Small intestine (tissue), 16 donors: Measurements from ENCODE around the gene ELOVL6. TPM values are rescaled to one million over a fixed set of nuclear protein-coding genes. Genes with fewer than 3 reads are reported as not detected.
A peak's percentile ranks its signal among the peaks of the same experiment; 100 is the strongest.
"Not testable (repeated sequence)": the region's sequence is repeated elsewhere in the genome, so short reads cannot be mapped to it uniquely, and the experiment has no call there.

Source experiments
- DNase-seq, 2 donors: peaks; one replicate each; pipeline versions ENCODE4 v3.0.0 to v3.0.0-alpha.2; 2013
- FAIRE-seq: peaks from 2 replicates; lab custom pipeline; 2012; peaks lifted over from hg19 to GRCh38; lab: Jason Lieb, UNC
- H3K27ac ChIP-seq, 3 donors: one replicate each; pipeline ENCODE4 v1.5.1; 2013; ENCODE audit warnings: low read length in 2 of 3, mild to moderate bottlenecking in 2 of 3, control low read depth in 1 of 3, inconsistent platforms in 1 of 3, low read depth in 1 of 3, moderate library complexity in 1 of 3
- H3K27me3 ChIP-seq, 3 donors: one replicate each; pipeline ENCODE4 v1.6.1; 2013; ENCODE audit warnings: low read length in 3 of 3, inconsistent platforms in 1 of 3; ENCODE audit not compliant: control insufficient read depth in 3 of 3, insufficient read depth in 3 of 3
- H3K36me3 ChIP-seq, 3 donors: one replicate each; pipeline ENCODE4 v1.6.1; 2013; ENCODE audit warnings: low read length in 3 of 3, inconsistent platforms in 1 of 3, low read depth in 1 of 3, mild to moderate bottlenecking in 1 of 3, moderate library complexity in 1 of 3; ENCODE audit not compliant: control insufficient read depth in 3 of 3, insufficient read depth in 2 of 3
- H3K4me1 ChIP-seq, 3 donors: one replicate each; pipeline ENCODE4 v1.6.1; 2013; ENCODE audit warnings: low read length in 2 of 3, inconsistent platforms in 1 of 3, low read depth in 1 of 3, mild to moderate bottlenecking in 1 of 3, moderate library complexity in 1 of 3; ENCODE audit not compliant: control insufficient read depth in 3 of 3, insufficient read depth in 2 of 3
- H3K4me3 ChIP-seq, 3 donors: one replicate each; pipeline ENCODE4 v1.5.1; 2013; ENCODE audit warnings: low read length in 3 of 3, control low read depth in 1 of 3, inconsistent platforms in 1 of 3, low read depth in 1 of 3, mild to moderate bottlenecking in 1 of 3, moderate library complexity in 1 of 3
- H3K9me3 ChIP-seq, 2 donors: one replicate each; pipeline ENCODE4 v1.6.1; 2013; ENCODE audit warnings: low read depth in 1 of 2, low read length in 1 of 2; ENCODE audit not compliant: control insufficient read depth in 2 of 2, insufficient read depth in 1 of 2
- WGBS, 3 donors: extraction: QIAGEN DNeasy Blood & Tissue Kit; methylation state at CpG; one replicate each; pipeline ENCODE4 v1.1.7; 2013; 5-methylcytosine and 5-hydroxymethylcytosine counted together
- long read RNA-seq, 10 donors: transcript quantifications; one replicate each; lab custom pipeline, GENCODE V29; 2026
- polyA plus RNA-seq, 4 donors: library from polyadenylated mRNA; stranded (reverse) in 3 of 4; unstranded in 1 of 4; fragments of 200-250 nt in 3 of 4; fragments of 120-200 nt in 1 of 4; gene quantifications; one replicate each; pipeline versions ENCODE4 v1.2.1 to v1.2.3, GENCODE V29; 2013
- donor health status: healthy with polysubstance abuse.
- donor health status: control.
- donor health status: control.
- donor health status: Bipolar disorder and iron deficiency.
- donor health status: healthy.

Gene ELOVL6
- polyA plus RNA-seq, result 10 to 100 TPM in 1 of 4 donors, 1 to 10 TPM in 3; 2.7 to 19.1 (median 5.2) TPM
- long read RNA-seq, donor 1, transcript ELOVL6-201 (4 exons, 3,090 nt), result major isoform, 8 of 11 reads
- long read RNA-seq, donor 1, partial matches to known transcripts, result 0 of 11 reads
- long read RNA-seq, donor 1, other reads (novel, unspliced or antisense), result 0 of 11 reads
- long read RNA-seq, donor 2, full-length matches to known transcripts, result 3 of 3 reads
- long read RNA-seq, donor 2, partial matches to known transcripts, result 0 of 3 reads
- long read RNA-seq, donor 2, other reads (novel, unspliced or antisense), result 0 of 3 reads
- long read RNA-seq, donor 3, transcript ELOVL6-201 (4 exons, 3,090 nt), result major isoform, 6 of 6 reads
- long read RNA-seq, donor 3, partial matches to known transcripts, result 0 of 6 reads
- long read RNA-seq, donor 3, other reads (novel, unspliced or antisense), result 0 of 6 reads
- long read RNA-seq, donor 4, result 0 reads
- long read RNA-seq, donor 5, partial matches to known transcripts, result 0 of 1 reads
- long read RNA-seq, donor 5, other reads (novel, unspliced or antisense), result 0 of 1 reads
- long read RNA-seq, donor 6, partial matches to known transcripts, result 0 of 2 reads
- long read RNA-seq, donor 6, other reads (novel, unspliced or antisense), result 0 of 2 reads
- long read RNA-seq, donor 7, partial matches to known transcripts, result 0 of 4 reads
- long read RNA-seq, donor 7, other reads (novel, unspliced or antisense), result 0 of 4 reads
- long read RNA-seq, donor 8, partial matches to known transcripts, result 0 of 1 reads
- long read RNA-seq, donor 8, other reads (novel, unspliced or antisense), result 0 of 1 reads
- long read RNA-seq, donor 9, partial matches to known transcripts, result 0 of 1 reads
- long read RNA-seq, donor 9, other reads (novel, unspliced or antisense), result 0 of 1 reads
- long read RNA-seq, donor 10, transcript ELOVL6-201 (4 exons, 3,090 nt), result major isoform, 11 of 11 reads
- long read RNA-seq, donor 10, partial matches to known transcripts, result 0 of 11 reads
- long read RNA-seq, donor 10, other reads (novel, unspliced or antisense), result 0 of 11 reads

DNA sequence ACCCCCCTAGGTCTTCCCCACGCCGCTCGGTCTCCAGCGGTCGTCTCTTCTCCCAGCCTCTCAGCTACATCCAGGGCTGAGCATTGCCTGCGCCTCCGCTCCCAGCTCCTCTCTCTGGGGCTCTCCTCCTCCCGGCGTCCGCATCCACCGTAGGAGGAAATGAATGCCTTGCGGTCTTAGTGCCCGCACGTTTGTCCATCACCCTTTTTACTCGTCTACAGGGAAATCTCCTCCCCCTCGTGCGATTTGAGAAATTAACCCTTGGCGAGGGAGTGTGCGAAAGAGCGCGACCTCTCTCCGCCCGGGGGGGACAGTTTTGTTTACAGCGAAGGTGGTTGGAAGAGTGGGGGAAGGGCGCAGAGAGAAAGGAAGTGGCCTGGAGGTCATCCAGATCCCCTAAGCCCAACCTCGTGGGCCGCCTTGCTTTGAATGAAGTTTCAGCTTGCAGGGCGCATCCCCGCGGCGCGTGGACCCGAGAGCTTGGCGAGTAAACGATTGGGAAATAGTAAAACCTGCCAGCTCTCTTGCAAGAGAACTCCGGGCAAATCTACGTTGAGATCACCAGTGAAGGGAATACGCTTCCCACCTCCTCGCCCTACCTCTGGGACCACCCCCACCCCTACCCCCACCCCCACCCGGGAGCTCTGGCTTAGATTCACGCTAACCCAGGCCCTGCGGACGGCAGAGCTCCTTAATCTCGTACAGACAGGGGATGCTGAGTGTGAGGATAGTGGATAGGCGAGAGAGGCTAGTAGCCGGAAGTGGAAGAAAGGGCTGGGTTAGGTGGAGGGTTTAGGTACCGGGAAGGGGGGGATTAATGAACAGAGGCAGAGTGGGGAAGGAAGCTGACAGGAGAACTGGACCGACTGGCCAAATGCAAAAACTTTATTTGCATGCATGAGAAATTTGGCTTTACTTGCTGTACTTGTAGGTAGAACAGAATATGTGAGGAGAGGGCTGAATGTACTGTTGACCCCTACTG lies at the start of gene ELOVL6:
TSS of gene ELOVL6 (minus strand) at position 181 of the 982 bp plus-strand sequence. CDS start 280 bp downstream, outside the sequence.
- Histone ChIP-seq H3K4me3 (peak within 1 kb of the TSS; percentile 84 to 92 (median 85)), H3K9me3 (no peaks in the 10 kb centered on the region), H3K36me3 (no peaks in the 10 kb centered on the region), H3K4me1 (peaks cover 0 to 24% (median 9%) of the 10 kb centered on the region in 3 donors), H3K27me3 (no peaks in the 10 kb centered on the region), H3K27ac (peak within 1 kb of the TSS; percentile 85 to 96 (median 86))
- FAIRE-seq, result no peak
- 2 to 3% (median 3%) methylated on average over 48 of the region's 48 CpGs for WGBS, 3 donors
- DNase-seq, result peak; percentile 67 to 71

DNA sequence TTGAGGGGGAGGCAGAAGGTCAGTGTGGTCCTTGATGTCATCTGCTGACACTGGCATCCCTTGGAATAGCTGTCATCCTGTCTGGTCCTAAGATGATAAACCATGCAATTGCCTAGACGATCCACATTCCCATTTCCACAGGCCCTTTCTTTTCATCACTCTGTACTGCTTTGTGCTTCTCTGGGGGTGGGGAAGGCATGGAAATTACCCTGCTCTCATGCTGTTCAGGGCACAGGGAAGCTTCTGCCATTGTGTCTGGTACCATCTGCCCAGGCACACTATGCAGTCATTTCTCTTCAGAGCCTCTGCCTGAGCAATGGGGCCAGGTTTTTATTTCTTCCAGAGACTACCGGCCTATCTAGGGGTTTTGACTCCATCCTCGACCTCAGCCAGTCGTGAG lies 49.7 kb upstream of the ELOVL6 start:
- Histone ChIP-seq H3K4me3 (no peak overlapping the region), H3K27ac (no peak overlapping the region), H3K27me3 (peaks cover 0 to 3% (median 0%) of the 10 kb centered on the region in 3 donors), H3K9me3 (no peaks in the 10 kb centered on the region), H3K36me3 (no peaks in the 10 kb centered on the region), H3K4me1 (no peaks in the 10 kb centered on the region)
- WGBS, 3 donors, result 80 to 83% (median 82%) methylated on average over 4 of the region's 4 CpGs
- FAIRE-seq, result no peak
- no peak for DNase-seq

DNA sequence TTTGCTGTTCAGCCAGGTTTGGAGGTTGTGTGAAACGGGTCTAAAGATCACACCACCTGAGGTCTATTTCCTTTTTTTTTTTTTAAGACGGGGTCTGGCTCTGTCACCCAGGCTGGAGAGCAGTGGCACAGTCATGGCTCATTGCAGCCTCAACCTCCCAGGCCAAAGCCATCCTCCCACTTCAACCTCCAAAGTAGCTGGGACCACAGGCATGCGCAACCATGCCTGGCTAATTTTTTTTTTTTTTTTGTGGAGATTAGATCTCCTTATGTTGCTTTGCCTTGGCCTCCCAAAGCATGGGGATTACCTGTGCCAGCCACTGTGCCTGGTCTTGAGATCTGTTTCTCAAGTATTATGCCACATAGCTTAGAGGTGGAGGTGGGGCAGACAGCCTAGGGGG lies 49.2 kb upstream of the ELOVL6 start:
- 61 to 84% (median 79%) methylated on average over 2 to 3 of the region's 3 CpGs for WGBS, 3 donors

DNA sequence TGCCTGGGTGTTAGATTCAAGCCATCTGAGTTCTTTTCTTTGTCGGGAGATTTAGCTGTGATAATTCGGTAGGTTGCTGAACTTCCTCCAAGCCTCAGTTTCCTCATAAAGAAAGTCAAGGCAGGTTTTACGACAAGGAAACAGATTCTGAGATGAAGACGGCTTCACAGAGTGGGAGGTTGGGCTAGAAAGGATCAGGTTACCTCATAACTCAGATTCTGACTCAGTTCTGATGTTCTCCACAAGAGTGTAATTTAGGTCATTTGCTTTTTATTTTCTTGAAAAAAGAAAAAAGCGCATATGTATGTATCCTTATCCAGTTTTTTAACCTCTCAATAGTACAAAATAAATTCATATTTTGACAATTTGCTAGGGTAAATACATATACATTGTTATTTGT lies 47.2 kb upstream of the ELOVL6 start:
- H3K9me3 ChIP-seq, result no peaks in the 10 kb centered on the region
- no peak overlapping the region for H3K27ac ChIP-seq
- H3K27me3 ChIP-seq, result peaks cover 0 to 3% (median 2%) of the 10 kb centered on the region in 3 donors
- no peak for FAIRE-seq
- H3K4me3 ChIP-seq, result no peak overlapping the region
- no peak for DNase-seq
- no peaks in the 10 kb centered on the region for H3K36me3 ChIP-seq
- no peaks in the 10 kb centered on the region for H3K4me1 ChIP-seq
- 63 to 72% (median 63%) methylated on average over 5 of the region's 5 CpGs for WGBS, 3 donors

More for the DNA sequence above, 49.2 kb upstream of the ELOVL6 start:
- no peaks in the 10 kb centered on the region for H3K36me3 ChIP-seq
- FAIRE-seq, result no peak
- H3K4me1 ChIP-seq, result no peaks in the 10 kb centered on the region
- DNase-seq, result no peak
- no peak overlapping the region for H3K4me3 ChIP-seq
- H3K27ac ChIP-seq, result no peak overlapping the region
- no peaks in the 10 kb centered on the region for H3K9me3 ChIP-seq
- peaks cover 0 to 3% (median 0%) of the 10 kb centered on the region in 3 donors for H3K27me3 ChIP-seq

DNA sequence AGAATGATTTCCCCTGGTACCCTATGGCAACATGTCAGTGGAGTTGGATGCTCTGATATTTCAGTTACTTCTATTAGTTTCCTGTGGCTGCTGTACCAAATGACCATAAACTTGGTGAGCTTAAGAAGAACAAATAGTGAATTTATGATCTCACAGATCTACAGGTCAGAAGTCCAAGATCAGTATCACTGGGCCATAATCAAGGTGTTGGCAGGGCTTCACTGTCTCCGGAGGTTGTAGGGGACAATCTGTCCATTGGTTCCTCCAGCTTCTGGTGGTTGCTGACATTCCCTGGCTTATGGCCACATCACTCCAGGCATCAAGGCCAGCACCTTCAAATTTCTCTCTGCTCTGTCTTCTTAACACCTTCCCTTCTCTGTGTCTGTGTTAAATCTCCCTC lies 37.9 kb upstream of the ELOVL6 start:
- Histone ChIP-seq H3K9me3 (peaks cover 0 to 5% of the 10 kb centered on the region in 2 donors), H3K36me3 (no peaks in the 10 kb centered on the region), H3K27me3 (peaks cover 0 to 2% (median 0%) of the 10 kb centered on the region in 3 donors), H3K4me3 (no peak overlapping the region), H3K27ac (no peak overlapping the region), H3K4me1 (no peaks in the 10 kb centered on the region)
- FAIRE-seq (no peak), DNase-seq (peak in 1 of 2 donors; percentile 18)
- WGBS, 3 donors, result 25 to 64% (median 25%) methylated on average over 1 of the region's 1 CpG

GRCh38 chr4:110233581-110233980 lies 35.2 kb upstream of the ELOVL6 start:
- H3K4me1 ChIP-seq, H3K9me3 ChIP-seq, H3K27me3 ChIP-seq, H3K27ac ChIP-seq, DNase-seq, H3K36me3 ChIP-seq, H3K4me3 ChIP-seq: not testable (repeated sequence)
- WGBS, 3 donors, result 72 to 83% (median 74%) methylated on average over 11 of the region's 11 CpGs
- peak; percentile 47 for FAIRE-seq

DNA sequence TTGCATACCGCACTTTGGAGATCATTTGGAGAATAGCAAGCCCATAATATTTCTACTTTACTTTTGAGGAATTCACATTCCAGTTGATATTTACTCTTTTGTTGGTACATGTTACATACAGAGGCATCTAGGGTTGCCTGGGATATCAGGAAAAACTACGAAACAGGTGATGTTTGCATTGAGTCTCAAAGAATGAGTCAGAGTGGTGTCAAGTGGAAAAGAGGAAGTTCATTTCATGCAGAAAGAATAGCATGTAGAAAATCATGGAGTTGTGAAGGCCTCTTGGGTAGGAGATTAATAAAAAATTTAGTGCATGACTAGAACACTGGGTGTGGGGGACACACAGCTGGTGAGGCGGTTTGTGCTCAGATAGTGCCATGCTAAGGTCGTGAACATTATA lies 33.5 kb upstream of the ELOVL6 start:
- 81 to 85% (median 85%) methylated on average over 4 of the region's 4 CpGs for WGBS, 3 donors
- peaks cover 0 to 5% of the 10 kb centered on the region in 2 donors for H3K9me3 ChIP-seq
- no peaks in the 10 kb centered on the region for H3K27me3 ChIP-seq
- DNase-seq (no peak), FAIRE-seq (no peak)
- no peak overlapping the region for H3K27ac ChIP-seq
- H3K4me3 ChIP-seq, result no peak overlapping the region
- no peaks in the 10 kb centered on the region for H3K36me3 ChIP-seq
- H3K4me1 ChIP-seq, result no peaks in the 10 kb centered on the region
